PC-9 (cell line): Measurements from ENCODE around the gene PRKRIP1. TPM values are rescaled to one million over a fixed set of nuclear protein-coding genes. Genes with fewer than 3 reads are reported as not detected.
"Not testable (repeated sequence)": the region's sequence is repeated elsewhere in the genome, so short reads cannot be mapped to it uniquely, and the experiment has no call there.

Source experiments
- BruUV-seq: library from RNA; stranded (reverse); fragments of 400-500 nt; replicated peaks from 2 replicates; lab custom pipeline; 2021; lab: Mats Ljungman, UMichigan
- CTCF ChIA-PET: fragments of 300-600 bp; sonication (Branson Sonifier 250); formaldehyde crosslinking; loops from one replicate; lab custom pipeline; 2022; ENCODE audit warnings: antibody characterized with exemption; lab: Charles Lee
- POLR2A ChIA-PET: fragments of 300-600 bp; sonication (Branson Sonifier 250); formaldehyde crosslinking; loops from one replicate; lab custom pipeline; 2022; ENCODE audit warnings: antibody characterized with exemption; ENCODE audit not compliant: unreplicated experiment; lab: Charles Lee
- DNase-seq, 2 experiments: peaks; one replicate each; pipeline versions ENCODE4 v3.0.0 to v3.0.0-alpha.2; 2015 to 2022; ENCODE audit warnings: mixed read lengths in 1 of 2
- H2AFZ ChIP-seq: fragments of 200-600 bp; sonication (generic); 2 replicates; pipeline ENCODE4 v1.8.1; 2017; ENCODE audit warnings: antibody characterized with exemption
- H3F3A ChIP-seq: fragments of 200-600 bp; sonication (generic); 2 replicates; pipeline ENCODE4 v1.8.1; 2017; ENCODE audit warnings: antibody characterized with exemption, mild to moderate bottlenecking, low read depth; ENCODE audit not compliant: insufficient read depth
- H3K27ac ChIP-seq: fragments of 200-600 bp; sonication (generic); 2 replicates; pipeline ENCODE4 v1.6.1; 2016; ENCODE audit warnings: mixed run types
- H3K27me3 ChIP-seq: fragments of 200-600 bp; sonication (generic); 2 replicates; pipeline ENCODE4 v1.6.1; 2016; ENCODE audit warnings: low read depth, mixed run types; ENCODE audit not compliant: insufficient read depth
- H3K36me3 ChIP-seq: fragments of 200-600 bp; sonication (generic); 2 replicates; pipeline ENCODE4 v1.6.1; 2016; ENCODE audit warnings: low read depth, mixed run types
- H3K4me1 ChIP-seq: fragments of 200-600 bp; sonication (generic); replicated peaks from 2 replicates; pipeline ENCODE4 v1.6.1; 2016; ENCODE audit warnings: mixed run types; ENCODE audit not compliant: insufficient read depth
- H3K4me2 ChIP-seq: fragments of 200-600 bp; sonication (generic); 2 replicates; pipeline ENCODE4 v1.6.1; 2017; ENCODE audit warnings: mixed run types
- H3K4me3 ChIP-seq: fragments of 200-600 bp; sonication (generic); 2 replicates; pipeline ENCODE4 v1.6.1; 2016; ENCODE audit warnings: mixed run types
- H3K79me2 ChIP-seq: fragments of 200-600 bp; sonication (generic); 2 replicates; pipeline ENCODE4 v1.6.1; 2017; ENCODE audit warnings: low read depth, mixed run types
- H3K9me2 ChIP-seq: fragments of 200-600 bp; sonication (generic); 2 replicates; pipeline ENCODE4 v1.8.1; 2017; ENCODE audit warnings: mild to moderate bottlenecking; ENCODE audit not compliant: insufficient read depth
- H3K9me3 ChIP-seq: fragments of 200-600 bp; sonication (generic); 2 replicates; pipeline ENCODE4 v1.8.1; 2016; ENCODE audit warnings: low read depth; ENCODE audit not compliant: insufficient read depth
- H4K20me1 ChIP-seq: fragments of 200-600 bp; sonication (generic); 2 replicates; pipeline ENCODE4 v1.8.1; 2017; ENCODE audit not compliant: insufficient read depth
- CTCF ChIP-seq: fragments of 200-600 bp; sonication (generic); conservative IDR thresholded peaks from 2 replicates; pipeline ENCODE4 v1.6.1; 2017; ENCODE audit warnings: mixed run types, antibody characterized with exemption, mild to moderate bottlenecking, moderate library complexity
- EZH2 ChIP-seq: fragments of 200-600 bp; sonication (generic); IDR thresholded peaks from 2 replicates; pipeline ENCODE4 v1.8.0; 2017; ENCODE audit warnings: antibody characterized with exemption, low read depth
- intact Hi-C: fragments of 100-400 bp; cut with micrococcal nuclease; formaldehyde crosslinking; loops from one replicate; pipeline ENCODE4 v1.10.0; 2022; ENCODE audit not compliant: unreplicated experiment
- total RNA-seq: library from RNA; stranded (reverse); gene quantifications from 2 replicates; pipeline ENCODE4 v1.2.3, GENCODE V29; 2021

Gene PRKRIP1
- total RNA-seq, 1 experiment from 2014 or later = 34.6 TPM

GRCh38 chr7:102365390-102365789 lies 30.8 kb upstream of the PRKRIP1 start:
- H3K4me1 ChIP-seq, CTCF ChIA-PET, BruUV-seq, H3K27ac ChIP-seq, DNase-seq, POLR2A ChIA-PET, H2AFZ ChIP-seq, H3K36me3 ChIP-seq, H3K9me3 ChIP-seq, H3K27me3 ChIP-seq, H3F3A ChIP-seq, intact Hi-C loops, H3K9me2 ChIP-seq, H4K20me1 ChIP-seq: not testable (repeated sequence)
- peaks cover 31% of the 10 kb centered on the region for H3K79me2 ChIP-seq
- peak overlapping the region; percentile 69; the same call in 1 of the 2 replicates for H3K4me2 ChIP-seq
- peak overlapping the region; percentile 39; the same call in 1 of the 2 replicates for H3K4me3 ChIP-seq

- H3F3A ChIP-seq, H2AFZ ChIP-seq, DNase-seq, H3K4me3 ChIP-seq, POLR2A ChIA-PET, H3K27ac ChIP-seq, H3K27me3 ChIP-seq, intact Hi-C loops, H3K4me2 ChIP-seq, H3K9me3 ChIP-seq, H3K36me3 ChIP-seq, H3K4me1 ChIP-seq, H3K9me2 ChIP-seq, H4K20me1 ChIP-seq, CTCF ChIA-PET, BruUV-seq: not testable (repeated sequence)
- peaks cover 30% of the 10 kb centered on the region; the same call in 1 of the 2 replicates for H3K79me2 ChIP-seq
Observed at GRCh38 chr7:102370038-102370437, 26.1 kb upstream of the PRKRIP1 start.

GRCh38 chr7:102372796-102373195 lies 23.4 kb upstream of the PRKRIP1 start:
- BruUV-seq, H3K4me3 ChIP-seq, POLR2A ChIA-PET, H3K9me3 ChIP-seq, intact Hi-C loops, H3K4me2 ChIP-seq, DNase-seq, H3K27me3 ChIP-seq, H3F3A ChIP-seq, H3K4me1 ChIP-seq, H4K20me1 ChIP-seq, H3K27ac ChIP-seq, CTCF ChIA-PET, H2AFZ ChIP-seq, H3K9me2 ChIP-seq: not testable (repeated sequence)
- 0 out of 2 replicates have a peak, but pooled peaks cover 19% of the 10 kb centered on the region for H3K79me2 ChIP-seq
- peaks cover 16% of the 10 kb centered on the region; the same call in 1 of the 2 replicates for H3K36me3 ChIP-seq

- Histone ChIP-seq H3K27ac (no peak overlapping the region), H3K36me3 (0 out of 2 replicates have a peak, but pooled peaks cover 8% of the 10 kb centered on the region), H3K79me2 (0 out of 2 replicates have a peak, but pooled peaks cover 4% of the 10 kb centered on the region), H3K9me2 (no peaks in the 10 kb centered on the region), H3K4me2 (no peak overlapping the region), H3K4me3 (no peak overlapping the region), H3F3A (no peaks in the 10 kb centered on the region), H2AFZ (no peak overlapping the region), H3K9me3 (no peaks in the 10 kb centered on the region), H3K27me3 (no peaks in the 10 kb centered on the region), H4K20me1 (peaks cover 3% of the 10 kb centered on the region; the same call in 1 of the 2 replicates), H3K4me1 (no peaks in the 10 kb centered on the region)
- no peak for DNase-seq
- ChIA-PET CTCF (no interaction called here), POLR2A (no interaction called here)
- BruUV-seq = no TSS peak
- TF ChIP-seq EZH2 (no peak), CTCF (no peak)
- intact Hi-C loops = no loop called here
Observed at GRCh38 chr7:102376964-102377466, 19.1 kb upstream of the PRKRIP1 start.

- H2AFZ ChIP-seq, H3K36me3 ChIP-seq, H3K27me3 ChIP-seq, H3K27ac ChIP-seq, DNase-seq, POLR2A ChIA-PET, H3F3A ChIP-seq, H3K4me3 ChIP-seq, intact Hi-C loops, H4K20me1 ChIP-seq, H3K9me3 ChIP-seq, BruUV-seq, H3K4me1 ChIP-seq, H3K4me2 ChIP-seq, H3K9me2 ChIP-seq, H3K79me2 ChIP-seq: not testable (repeated sequence)
- CTCF ChIA-PET = interaction anchor here (0.6 to 0.7 kb wide), 2 partner anchors 53 to 749 kb away, joined by 4 to 5 read pairs; no protein-coding TSS in a partner anchor
Observed at GRCh38 chr7:102380837-102381236, 15.3 kb upstream of the PRKRIP1 start.

- intact Hi-C loops, H3K4me2 ChIP-seq, H3K27ac ChIP-seq, H2AFZ ChIP-seq, DNase-seq, H3K9me2 ChIP-seq, H3K4me1 ChIP-seq, POLR2A ChIA-PET, CTCF ChIA-PET, H3K36me3 ChIP-seq, H3K27me3 ChIP-seq, H3K4me3 ChIP-seq, H4K20me1 ChIP-seq, BruUV-seq, H3F3A ChIP-seq, H3K79me2 ChIP-seq, H3K9me3 ChIP-seq: not testable (repeated sequence)
Observed at GRCh38 chr7:102381696-102382425, 14.3 kb upstream of the PRKRIP1 start.
